GM19467 (cell line): ENCODE measurements around the gene LAYN.

Experiments
- ATAC-seq: cut with Tn5 transposase; IDR thresholded peaks from one replicate; pipeline ENCODE4 v1.9.1; 2021; ENCODE audit warnings: mild to moderate bottlenecking, moderate library complexity; ENCODE audit not compliant: unreplicated experiment

LAYN gene

DNA sequence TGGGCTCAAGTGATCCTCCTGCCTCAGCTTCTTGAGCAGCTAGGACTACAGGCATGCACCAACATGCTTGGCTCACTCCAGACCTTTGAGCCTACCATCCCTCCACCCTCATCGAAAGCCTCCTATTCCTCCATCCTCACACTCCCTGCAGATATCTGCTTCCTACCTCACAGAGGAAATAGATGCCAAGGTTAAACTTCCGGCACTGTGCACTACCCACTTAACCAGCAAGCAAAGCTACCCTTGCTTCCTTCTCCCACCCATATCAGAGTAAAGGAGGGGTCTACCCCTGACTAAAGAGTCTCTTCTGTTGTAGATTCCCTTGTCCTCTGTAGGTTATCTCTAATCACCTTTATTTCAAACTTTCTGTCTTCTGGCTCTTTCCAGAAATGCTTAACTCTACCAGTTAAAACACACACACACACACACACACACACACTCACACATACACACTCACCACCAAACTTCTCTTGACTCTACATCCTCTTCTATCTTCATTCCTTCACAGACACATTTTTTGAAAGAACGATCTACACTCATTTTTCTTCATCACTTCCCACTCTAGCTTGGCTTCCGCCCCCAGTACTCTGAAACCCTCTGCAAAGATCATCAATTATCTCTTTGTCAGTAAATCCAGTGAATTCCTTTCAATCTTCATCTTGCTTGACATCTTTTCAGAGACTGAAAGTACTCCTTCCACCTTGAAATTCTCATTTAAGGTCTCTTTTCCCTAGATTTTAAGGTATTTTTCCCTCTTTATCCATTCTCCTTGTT is 50.9 kb downstream of the LAYN start:
- no peak for ATAC-seq

DNA sequence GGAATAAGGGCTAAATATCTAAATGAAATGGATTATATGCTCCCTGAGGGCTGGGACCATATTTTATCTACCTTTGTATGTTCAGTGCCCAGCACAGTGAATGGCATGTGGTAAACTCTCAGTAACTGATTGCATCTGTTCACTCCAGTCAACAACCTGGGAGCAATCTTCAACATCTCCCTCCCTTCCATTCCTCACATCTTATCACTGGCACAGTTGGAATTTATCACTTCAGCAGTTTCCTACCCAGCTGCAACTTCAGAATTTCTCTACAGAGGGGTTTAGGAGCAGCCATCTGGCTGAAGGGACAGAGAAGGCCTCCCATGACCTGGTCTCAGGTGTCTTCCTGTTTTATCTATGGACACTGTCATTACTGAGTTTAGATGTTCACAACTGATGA is 52.0 kb downstream of the LAYN start:
- no peak for ATAC-seq

GRCh38 chr11:111596319-111596718 is 55.8 kb downstream of the LAYN start:
- ATAC-seq = no peak

GRCh38 chr11:111598148-111598547 is 57.6 kb downstream of the LAYN start:
- no peak for ATAC-seq

DNA sequence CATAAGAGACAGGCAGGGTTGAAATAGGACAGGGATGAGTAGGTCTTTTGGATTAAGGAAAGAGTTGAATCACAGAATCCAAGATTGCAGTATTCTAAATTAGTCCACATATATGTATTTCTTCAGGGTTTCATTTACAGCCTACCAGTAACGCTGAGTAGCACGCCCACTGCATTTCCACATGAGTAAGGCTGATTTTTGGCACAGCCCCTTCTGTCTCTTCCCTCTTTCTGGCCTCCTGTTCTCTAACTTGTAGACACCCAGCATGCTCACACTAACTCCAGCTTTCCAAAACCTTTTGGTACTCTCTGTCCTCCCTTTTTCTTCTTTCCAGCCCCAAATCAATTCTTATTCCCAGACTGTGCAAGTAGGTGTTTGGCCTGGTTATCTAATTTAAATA is 58.0 kb downstream of the LAYN start:
- ATAC-seq = no peak

GRCh38 chr11:111601636-111601978 is 61.1 kb downstream of the LAYN start:
- ATAC-seq = no peak

DNA sequence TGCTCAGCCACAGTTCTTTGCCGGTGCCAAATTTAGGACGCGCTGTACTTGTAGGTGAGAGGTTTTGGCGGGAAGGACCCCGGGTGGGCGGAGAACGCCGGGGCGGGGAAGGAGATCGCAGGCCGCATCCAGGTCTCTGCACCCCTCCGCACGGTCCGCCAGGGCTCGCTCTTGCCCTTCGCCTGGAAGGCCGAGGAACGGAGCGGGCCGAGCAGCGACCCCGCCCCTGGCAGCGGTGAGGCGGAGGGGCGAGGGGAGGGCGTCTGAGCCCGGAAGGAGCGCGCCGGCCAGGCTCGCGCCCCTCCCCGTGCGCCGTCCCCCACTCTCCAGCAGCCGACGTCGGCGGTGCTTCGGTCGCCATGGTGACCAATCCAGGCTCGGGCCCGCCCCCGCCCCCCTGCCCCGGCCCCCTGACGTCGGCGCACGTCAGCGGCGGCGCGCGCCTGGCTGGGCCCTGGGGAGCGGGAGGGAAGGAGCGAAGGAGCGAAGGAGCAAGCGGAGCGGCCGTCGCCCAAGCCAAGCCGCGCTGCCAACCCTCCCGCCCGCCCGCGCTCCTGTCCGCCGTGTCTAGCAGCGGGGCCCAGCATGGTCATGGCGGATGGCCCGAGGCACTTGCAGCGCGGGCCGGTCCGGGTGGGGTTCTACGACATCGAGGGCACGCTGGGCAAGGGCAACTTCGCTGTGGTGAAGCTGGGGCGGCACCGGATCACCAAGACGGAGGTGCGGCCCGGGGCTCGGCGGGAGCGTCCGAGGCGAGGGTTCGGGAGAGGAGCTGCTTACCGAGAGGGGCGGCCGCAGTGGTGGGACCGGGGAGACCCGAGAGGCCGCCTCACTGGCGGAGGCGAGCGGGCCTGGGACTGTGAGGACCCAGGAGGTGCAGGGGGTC is 61.7 kb downstream of the LAYN start, which contains the start of gene SIK2:
Gene SIK2, plus strand, starts transcription at position 471 of the 886 bp plus-strand sequence. Its CDS starts 115 bp downstream, at position 586.
- peak; percentile 87 for ATAC-seq

DNA sequence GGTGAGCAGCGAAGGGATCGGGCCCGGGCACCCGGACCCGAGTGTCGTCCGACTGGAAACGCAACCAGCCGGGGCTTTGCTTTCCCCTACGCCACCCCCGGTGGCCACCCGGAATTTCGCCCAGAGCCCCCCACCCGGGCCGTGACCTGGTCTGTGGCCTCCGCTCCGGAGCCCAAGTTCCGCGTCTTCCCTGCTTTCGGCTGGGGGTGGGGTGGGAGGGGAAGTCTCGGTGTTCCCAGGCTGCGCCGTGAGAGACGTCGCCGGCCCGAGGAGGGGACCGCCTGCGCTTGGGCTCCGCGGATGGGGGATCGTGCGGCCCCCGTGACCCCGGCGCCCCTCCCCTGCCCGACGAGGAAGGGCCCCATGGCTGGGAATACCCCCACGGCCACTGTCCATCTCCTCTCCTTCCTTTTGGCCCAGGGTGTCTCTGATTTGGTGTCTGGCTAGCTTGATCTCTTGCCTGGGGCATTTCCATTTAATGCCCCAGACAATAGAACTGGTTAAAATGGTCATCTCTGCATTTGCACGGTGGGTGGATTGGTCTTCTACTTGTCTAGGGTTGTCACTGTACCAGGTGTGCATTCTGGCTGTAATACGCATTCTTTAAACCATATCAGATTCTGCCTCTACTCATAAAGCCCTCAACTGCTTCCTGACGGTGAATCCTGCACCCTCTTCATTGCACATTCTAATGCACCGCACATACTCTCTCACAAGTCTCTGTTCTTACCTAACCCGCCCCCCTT is 62.5 kb downstream of the LAYN start:
- ATAC-seq = no peak

DNA sequence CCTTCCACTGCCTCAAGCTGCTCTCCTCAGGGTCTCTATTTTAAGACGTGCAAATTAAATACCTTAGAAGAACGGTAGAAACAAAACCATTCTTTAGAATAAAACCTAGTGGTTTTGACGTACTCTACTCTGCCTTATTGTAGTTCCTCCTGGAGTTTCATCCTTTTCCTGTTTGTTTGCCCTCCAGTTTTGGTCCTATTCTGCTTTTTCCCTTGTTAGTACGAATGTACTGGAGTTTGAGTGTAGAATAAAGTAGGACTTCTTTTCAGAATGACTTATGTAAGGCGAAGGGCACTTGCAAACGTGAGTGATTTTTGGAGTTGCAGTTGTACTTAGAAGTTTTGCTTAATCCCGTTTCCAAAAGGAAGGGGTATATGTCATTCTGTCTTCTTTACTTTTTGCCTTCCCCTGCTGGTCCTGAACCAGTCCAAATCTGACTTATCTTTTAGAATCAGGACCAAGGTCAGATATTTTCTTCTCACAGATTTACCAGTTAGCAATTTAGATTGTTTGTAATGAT is 63.2 kb downstream of the LAYN start:
- ATAC-seq = no peak

DNA sequence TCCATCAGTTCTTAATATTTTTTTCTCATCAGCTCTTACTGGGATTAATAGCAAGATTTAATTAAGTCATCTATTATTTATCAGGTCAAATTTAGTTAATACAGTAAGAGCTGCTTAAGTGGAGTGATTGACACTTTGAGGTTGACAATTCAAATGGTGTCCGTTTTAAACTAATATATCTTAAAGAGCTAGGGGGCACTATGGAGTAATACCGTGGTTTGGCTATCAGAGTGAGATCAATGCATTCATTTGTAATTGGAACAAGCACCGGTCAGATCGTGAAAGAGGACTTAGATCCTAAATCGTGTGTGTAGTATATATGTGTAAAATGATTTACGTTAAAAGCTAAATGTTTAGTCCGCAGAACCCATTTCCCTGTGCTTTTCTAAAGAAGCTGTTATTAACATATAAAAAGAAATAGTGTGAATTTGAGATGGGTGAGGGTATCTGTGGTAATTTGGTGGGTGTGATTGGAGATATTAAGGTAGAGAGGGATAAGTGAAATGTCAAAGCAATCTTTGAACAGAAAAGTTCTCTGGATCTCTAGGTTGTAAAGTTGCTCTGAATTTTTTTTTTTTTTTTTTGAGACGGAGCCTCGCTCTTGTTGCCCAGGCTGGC is 64.0 kb downstream of the LAYN start:
- ATAC-seq = no peak

DNA sequence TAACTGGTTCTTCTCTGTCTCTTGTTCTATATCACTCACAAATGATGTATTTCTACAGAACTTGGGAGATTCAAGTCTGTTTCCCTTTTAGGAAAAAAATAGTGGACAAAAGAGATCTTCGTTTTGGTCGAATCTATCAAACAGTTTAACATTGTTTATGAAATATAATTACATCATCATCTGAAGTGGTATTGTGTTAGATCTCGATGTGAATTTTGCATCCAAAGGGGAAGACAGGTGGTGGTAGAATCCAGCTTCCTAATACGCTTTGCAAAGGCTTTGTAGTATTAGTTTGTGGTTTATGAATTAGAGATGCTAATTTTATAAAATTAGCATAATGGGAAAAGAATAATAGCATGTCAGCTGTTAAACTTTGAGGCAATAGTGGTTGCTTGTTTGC is 65.2 kb downstream of the LAYN start:
- ATAC-seq = no peak

- ATAC-seq = no peak
Measured at GRCh38 chr11:111606986-111607385, 66.5 kb downstream of the LAYN start.

- no peak for ATAC-seq
Measured at GRCh38 chr11:111607751-111608150, 67.2 kb downstream of the LAYN start.
